ENCODE measurements around the gene SNAP25.

DNA sequence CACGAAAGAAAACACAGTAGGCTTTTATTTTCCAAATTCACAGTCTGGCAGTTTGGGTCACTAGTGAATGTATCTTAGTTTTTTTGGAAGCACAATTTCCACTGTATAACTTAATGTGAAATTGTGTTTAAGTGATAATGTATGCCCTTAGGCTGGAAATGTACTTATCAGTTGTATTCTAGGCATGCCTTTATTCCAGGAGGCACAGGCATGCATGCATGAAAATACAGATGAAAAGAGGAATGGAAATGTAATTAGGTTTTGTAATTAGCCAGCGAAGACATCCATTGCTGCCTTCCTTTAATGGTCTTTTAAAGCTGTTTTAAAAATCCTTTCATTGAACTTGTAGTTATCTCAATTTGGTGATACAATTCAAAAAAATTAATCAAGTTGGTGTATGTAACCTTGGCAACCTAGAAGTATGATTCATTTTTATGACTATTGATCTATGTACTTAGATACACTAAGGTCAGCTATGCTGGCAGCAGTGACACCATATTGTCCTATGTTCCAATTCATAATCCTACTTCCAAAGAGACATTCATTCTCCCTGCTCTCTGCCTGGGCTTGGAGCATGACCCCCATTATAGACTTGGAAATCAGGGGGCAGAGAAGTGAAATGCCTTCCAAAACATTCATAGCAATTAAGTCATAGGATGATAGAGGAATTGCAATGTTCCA is 73.1 kb downstream of the SNAP25 start:
- TF ChIP-seq POLR2A (IDR thresholded peaks at IDR 0.05; ENCODE audit: borderline replicate concordance, extremely low read depth, insufficient read depth, insufficient read length), result no peak
- TF ChIP-seq, protein P1, sequence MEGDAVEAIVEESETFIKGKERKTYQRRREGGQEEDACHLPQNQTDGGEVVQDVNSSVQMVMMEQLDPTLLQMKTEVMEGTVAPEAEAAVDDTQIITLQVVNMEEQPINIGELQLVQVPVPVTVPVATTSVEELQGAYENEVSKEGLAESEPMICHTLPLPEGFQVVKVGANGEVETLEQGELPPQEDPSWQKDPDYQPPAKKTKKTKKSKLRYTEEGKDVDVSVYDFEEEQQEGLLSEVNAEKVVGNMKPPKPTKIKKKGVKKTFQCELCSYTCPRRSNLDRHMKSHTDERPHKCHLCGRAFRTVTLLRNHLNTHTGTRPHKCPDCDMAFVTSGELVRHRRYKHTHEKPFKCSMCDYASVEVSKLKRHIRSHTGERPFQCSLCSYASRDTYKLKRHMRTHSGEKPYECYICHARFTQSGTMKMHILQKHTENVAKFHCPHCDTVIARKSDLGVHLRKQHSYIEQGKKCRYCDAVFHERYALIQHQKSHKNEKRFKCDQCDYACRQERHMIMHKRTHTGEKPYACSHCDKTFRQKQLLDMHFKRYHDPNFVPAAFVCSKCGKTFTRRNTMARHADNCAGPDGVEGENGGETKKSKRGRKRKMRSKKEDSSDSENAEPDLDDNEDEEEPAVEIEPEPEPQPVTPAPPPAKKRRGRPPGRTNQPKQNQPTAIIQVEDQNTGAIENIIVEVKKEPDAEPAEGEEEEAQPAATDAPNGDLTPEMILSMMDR (IDR thresholded peaks at IDR 0.05 in 2 of 3, conservative IDR thresholded peaks at IDR 0.05 in 1 of 3; ENCODE audit: borderline replicate concordance in 1 of 3, insufficient read depth in 1 of 3, low read depth in 2 of 3, low read length in 2 of 3), result no peak
- TF ChIP-seq YY1 (IDR thresholded peaks at IDR 0.05; ENCODE audit: extremely low read depth, insufficient replicate concordance, low read depth, low read length), result no peak
- no peak for TF ChIP-seq EZH2phosphoT487 (IDR thresholded peaks at IDR 0.05; ENCODE audit: borderline replicate concordance)
- no peak for TF ChIP-seq SIN3A (IDR thresholded peaks at IDR 0.05; ENCODE audit: low read depth)
- no peak for TF ChIP-seq EGR1 (IDR thresholded peaks at IDR 0.05; ENCODE audit: low read depth)
- TF ChIP-seq EZH2 (IDR thresholded peaks at IDR 0.05), result no peak
- TF ChIP-seq, protein P2, sequence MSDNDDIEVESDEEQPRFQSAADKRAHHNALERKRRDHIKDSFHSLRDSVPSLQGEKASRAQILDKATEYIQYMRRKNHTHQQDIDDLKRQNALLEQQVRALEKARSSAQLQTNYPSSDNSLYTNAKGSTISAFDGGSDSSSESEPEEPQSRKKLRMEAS (IDR thresholded peaks at IDR 0.05), result no peak
